ENCODE data around the gene PSMG4. TPM values are rescaled to one million over a fixed set of nuclear protein-coding genes. Genes with fewer than 3 reads are reported as not detected.

PSMG4 gene
- polyA plus RNA-seq, 2 of the 4 experiments (the other 2 are of a cell fraction), result 15.0 to 21.9 TPM

- POLR2A ChIA-PET, result no interaction called here
- no peak for TF ChIP-seq CTCF (IDR thresholded peaks at IDR 0.05)
- no peak for TF ChIP-seq TP53 (CRISPR knock-in tag; IDR thresholded peaks at IDR 0.05)
- no peak for TF ChIP-seq PHF8 (IDR thresholded peaks at IDR 0.05; ENCODE audit: borderline replicate concordance, low read depth)
- no peak for TF ChIP-seq REST (IDR thresholded peaks at IDR 0.05)
- TF ChIP-seq FOSL2 (IDR thresholded peaks at IDR 0.05), result no peak
- TF ChIP-seq FOSL2 (CRISPR knock-in tag; IDR thresholded peaks at IDR 0.05), result no peak
- TF ChIP-seq CHD4 (IDR thresholded peaks at IDR 0.05; ENCODE audit: borderline replicate concordance), result no peak
- TF ChIP-seq ELK1 (IDR thresholded peaks at IDR 0.05; ENCODE audit: low read depth, low read length), result no peak
- no peak for TF ChIP-seq NFE2L2 (conservative IDR thresholded peaks at IDR 0.05; ENCODE audit: low read length)
- no peak for TF ChIP-seq MAZ (IDR thresholded peaks at IDR 0.05; ENCODE audit: borderline replicate concordance, low read depth, low read length)
- no peak for TF ChIP-seq CBX2 (IDR thresholded peaks at IDR 0.05; ENCODE audit: borderline replicate concordance, low read depth)
- TF ChIP-seq ATOH8 (CRISPR knock-in tag; IDR thresholded peaks at IDR 0.05; ENCODE audit: low read depth), result no peak
- no peak for TF ChIP-seq HEYL (CRISPR knock-in tag; IDR thresholded peaks at IDR 0.05)
- TF ChIP-seq BHLHE40 (IDR thresholded peaks at IDR 0.05; ENCODE audit: low read depth, low read length), result no peak
- no peak for TF ChIP-seq E2F6 (IDR thresholded peaks at IDR 0.05; ENCODE audit: borderline replicate concordance, low read depth)
- TF ChIP-seq USF2 (IDR thresholded peaks at IDR 0.05), result no peak
Measured at GRCh38 chr6:3316331-3316730, 57.6 kb downstream of the PSMG4 start.

GRCh38 chr6:3316818-3317217 lies 58.1 kb downstream of the PSMG4 start:
- POLR2A ChIA-PET, result no interaction called here

More at GRCh38 chr6:3316331-3316730, 57.6 kb downstream of the PSMG4 start:
- ATAC-seq (no peak), DNase-seq (ENCODE audit: low read depth in 1 of 2, low spot score in 1 of 2) (no peak), FAIRE-seq (no peak)
- Histone ChIP-seq H3K4me3 (no peak overlapping the region), H3K4me2 (no peak overlapping the region), H3K4me1 (no peaks in the 10 kb centered on the region), H3K27ac (no peak overlapping the region), H3K9me3 (no peaks in the 10 kb centered on the region)
- CTCF ChIA-PET, result interaction anchor here (0.8 to 1.5 kb wide), 3 partner anchors 56 to 563 kb away, joined by 3 to 4 read pairs (median 3); no protein-coding TSS in a partner anchor
- WGBS (ENCODE audit: missing lambda C conversion rate), result 94% methylated on average over 6 of the region's 9 CpGs

More at GRCh38 chr6:3316818-3317217, 58.1 kb downstream of the PSMG4 start:
- Histone ChIP-seq H3K27ac (no peak overlapping the region), H3K4me2 (no peak overlapping the region), H3K9me3 (no peaks in the 10 kb centered on the region), H3K4me1 (no peaks in the 10 kb centered on the region), H3K4me3 (no peak overlapping the region)
- no peak for TF ChIP-seq CHD4 (IDR thresholded peaks at IDR 0.05; ENCODE audit: borderline replicate concordance)
- TF ChIP-seq MAFK (IDR thresholded peaks at IDR 0.05; ENCODE audit: partially characterized antibody), result no peak
- no peak for TF ChIP-seq MAZ (IDR thresholded peaks at IDR 0.05; ENCODE audit: borderline replicate concordance, low read depth, low read length)
- TF ChIP-seq HOXB13 (CRISPR knock-in tag; IDR thresholded peaks at IDR 0.05; ENCODE audit: low read depth), result no peak
- no peak for TF ChIP-seq BHLHE40 (IDR thresholded peaks at IDR 0.05; ENCODE audit: low read depth, low read length)
- no peak for TF ChIP-seq ZFP36 (IDR thresholded peaks at IDR 0.05; ENCODE audit: borderline replicate concordance, partially characterized antibody)
- no peak for TF ChIP-seq CBX2 (IDR thresholded peaks at IDR 0.05; ENCODE audit: borderline replicate concordance, low read depth)
- TF ChIP-seq KDM1A (IDR thresholded peaks at IDR 0.05; ENCODE audit: low read depth), result no peak
- CTCF ChIA-PET, result interaction anchor here (0.8 to 1.5 kb wide), 3 partner anchors 55 to 563 kb away, joined by 3 to 4 read pairs (median 3); no protein-coding TSS in a partner anchor
- ATAC-seq (no peak), FAIRE-seq (no peak), DNase-seq (ENCODE audit: low read depth in 1 of 2, low spot score in 1 of 2) (no peak)
- WGBS (ENCODE audit: missing lambda C conversion rate), result 75% methylated on average over 8 of the region's 8 CpGs

Data from A549 (cell line).